ENCODE data around the gene PLEKHA7.

- TF ChIP-seq REST (IDR thresholded peaks at IDR 0.05; ENCODE audit: low read depth) (no peak), POLR2A (IDR thresholded peaks at IDR 0.05; ENCODE audit: borderline replicate concordance, extremely low read depth, insufficient read depth, insufficient read length) (no peak), JUND (IDR thresholded peaks at IDR 0.05) (no peak), SP1 (IDR thresholded peaks at IDR 0.05; ENCODE audit: low read depth) (no peak), YY1 (IDR thresholded peaks at IDR 0.05; ENCODE audit: extremely low read depth, insufficient replicate concordance, low read depth, low read length) (no peak)
These were observed 60.6 kb downstream of the PLEKHA7 start for GRCh38 chr11:16953663-16954062.
